Activated CD8-positive, alpha-beta memory T cell treated with anti-CD3 and anti-CD28 coated beads for 4 hours (primary cell): Measurements from ENCODE around the gene SPEG.
A peak's percentile ranks its signal among the peaks of the same experiment; 100 is the strongest.
"Not testable (repeated sequence)": the region's sequence is repeated elsewhere in the genome, so short reads cannot be mapped to it uniquely, and the experiment has no call there.

Source experiments
- DNase-seq, 2 donors: peaks; one replicate each; pipeline ENCODE4 v3.0.0-alpha.2; 2020; ENCODE audit warnings: low read depth in 2 of 2

SPEG gene

DNA sequence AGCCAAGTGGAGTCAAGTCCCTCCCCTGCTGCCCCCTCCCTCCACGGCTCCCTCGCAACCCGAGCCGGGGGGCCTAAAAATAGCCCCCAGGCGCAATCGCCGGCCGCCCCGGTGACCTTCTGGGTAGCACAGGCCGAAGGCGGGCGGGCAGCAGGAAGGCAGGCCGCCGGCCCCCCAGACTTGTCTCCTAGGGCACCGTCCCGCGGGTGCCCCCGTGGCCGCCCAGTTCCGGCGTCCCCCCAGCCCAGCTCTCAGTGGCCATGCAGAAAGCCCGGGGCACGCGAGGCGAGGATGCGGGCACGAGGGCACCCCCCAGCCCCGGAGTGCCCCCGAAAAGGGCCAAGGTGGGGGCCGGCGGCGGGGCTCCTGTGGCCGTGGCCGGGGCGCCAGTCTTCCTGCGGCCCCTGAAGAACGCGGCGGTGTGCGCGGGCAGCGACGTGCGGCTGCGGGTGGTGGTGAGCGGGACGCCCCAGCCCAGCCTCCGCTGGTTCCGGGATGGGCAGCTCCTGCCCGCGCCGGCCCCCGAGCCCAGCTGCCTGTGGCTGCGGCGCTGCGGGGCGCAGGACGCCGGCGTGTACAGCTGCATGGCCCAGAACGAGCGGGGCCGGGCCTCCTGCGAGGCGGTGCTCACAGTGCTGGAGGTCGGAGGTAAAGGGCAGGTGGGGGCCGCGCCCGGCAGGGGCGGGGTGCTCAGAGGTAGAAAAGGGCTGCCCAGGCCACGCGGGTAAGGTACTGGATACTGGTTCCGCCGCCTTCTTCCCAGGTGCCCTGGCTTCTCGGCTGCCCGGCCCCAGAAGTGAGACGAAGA, at the start of gene SPEG:
Gene SPEG, plus strand, starts transcription at position 126 of the 808 bp plus-strand sequence. Its CDS starts 135 bp downstream, at position 261.
- no peak for DNase-seq

DNA sequence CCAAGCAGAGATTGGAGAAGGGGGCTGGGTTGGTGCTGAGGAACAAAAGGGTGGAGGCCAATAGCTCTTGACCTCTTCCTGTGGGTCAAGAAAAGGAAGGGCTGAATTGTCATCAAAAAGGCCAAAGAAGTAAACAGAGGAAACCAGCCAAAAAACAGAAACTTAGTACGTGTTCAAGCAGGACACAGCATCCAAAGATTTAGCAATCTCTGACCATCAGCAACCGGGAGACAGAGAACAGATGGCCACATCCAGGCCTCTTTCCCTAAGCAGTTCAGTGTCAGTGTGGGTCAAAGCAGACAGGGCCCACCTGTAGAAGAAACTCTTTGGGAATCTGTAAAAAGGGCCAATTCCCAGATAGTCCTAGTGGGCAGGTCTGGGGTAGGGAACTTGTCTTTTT, 49.8 kb upstream of the SPEG start:
- DNase-seq: no peak

DNA sequence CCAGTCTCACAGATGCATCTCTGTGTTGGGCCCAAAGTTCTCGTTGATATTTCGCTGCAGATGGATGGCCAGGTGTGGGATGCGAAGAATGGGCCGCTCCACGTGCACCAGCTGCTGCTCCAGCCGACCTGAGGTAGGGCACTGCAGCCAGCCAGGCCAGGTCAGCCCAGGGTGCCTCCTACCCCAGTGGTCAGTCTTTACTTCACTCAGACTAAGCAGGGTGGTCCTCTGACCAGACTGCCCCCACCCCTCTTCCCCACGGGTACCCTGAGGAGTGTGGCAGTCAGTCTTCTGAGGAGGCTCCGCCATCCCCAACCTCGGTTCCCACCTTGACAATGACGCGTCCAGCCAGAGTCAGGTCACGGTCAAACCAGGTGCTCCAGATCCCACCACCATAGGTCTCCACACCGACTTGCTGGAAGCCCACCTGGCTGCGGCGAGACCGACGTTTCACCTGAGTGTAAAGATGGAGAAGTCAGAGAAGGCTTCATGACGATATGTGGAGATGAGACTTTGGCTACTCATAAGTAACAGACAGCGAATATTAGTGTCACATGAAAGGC, 48.6 kb upstream of the SPEG start:
- no peak for DNase-seq

- DNase-seq: no peak
Measured at GRCh38 chr2:219386532-219387280, 47.9 kb upstream of the SPEG start.

DNA sequence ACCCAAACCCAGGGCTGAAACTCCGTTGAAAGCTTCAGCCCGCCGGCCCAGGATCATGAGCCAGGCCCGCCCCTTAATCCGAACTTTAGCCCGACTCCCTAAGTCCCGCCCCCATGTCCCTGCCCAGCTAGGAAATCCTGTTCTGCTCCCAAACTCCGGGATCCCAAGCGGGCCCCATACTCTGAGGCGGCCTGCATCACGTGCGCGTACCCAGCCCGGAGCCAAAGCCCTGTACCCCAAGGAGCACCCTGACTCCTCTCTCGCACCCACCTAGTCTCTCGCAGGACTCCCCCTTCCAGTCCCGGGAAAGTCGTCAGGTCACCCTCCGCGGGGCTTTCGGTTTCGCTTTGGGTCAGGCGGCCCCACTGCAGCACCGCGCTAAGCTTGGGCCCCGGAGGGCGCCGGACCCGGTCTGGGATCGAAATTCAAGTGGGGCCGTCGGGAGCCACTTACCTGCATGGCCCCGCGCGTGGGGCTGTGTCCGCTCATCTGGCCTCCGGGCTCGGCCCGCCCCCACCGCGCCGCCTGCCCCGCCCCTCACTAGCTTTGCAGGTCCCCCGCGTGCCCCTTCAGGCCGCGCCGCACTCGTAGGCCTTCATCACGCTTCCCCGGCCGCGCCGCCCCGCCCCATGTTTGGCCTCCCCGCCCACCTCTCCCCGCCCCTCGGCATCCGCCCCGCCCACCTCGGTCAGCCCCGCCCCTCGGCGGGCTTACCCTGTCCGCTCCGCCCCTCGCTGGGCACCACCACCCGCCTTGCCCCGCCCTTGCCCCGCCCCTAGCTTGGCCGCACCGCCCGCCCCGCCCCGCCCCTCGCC, 47.1 kb upstream of the SPEG start, which contains the start of gene DNPEP:
Gene DNPEP, minus strand, starts transcription at position 607 of the 815 bp plus-strand sequence. Its CDS starts 118 bp downstream, at position 489.
- DNase-seq: peak; percentile 90

DNA sequence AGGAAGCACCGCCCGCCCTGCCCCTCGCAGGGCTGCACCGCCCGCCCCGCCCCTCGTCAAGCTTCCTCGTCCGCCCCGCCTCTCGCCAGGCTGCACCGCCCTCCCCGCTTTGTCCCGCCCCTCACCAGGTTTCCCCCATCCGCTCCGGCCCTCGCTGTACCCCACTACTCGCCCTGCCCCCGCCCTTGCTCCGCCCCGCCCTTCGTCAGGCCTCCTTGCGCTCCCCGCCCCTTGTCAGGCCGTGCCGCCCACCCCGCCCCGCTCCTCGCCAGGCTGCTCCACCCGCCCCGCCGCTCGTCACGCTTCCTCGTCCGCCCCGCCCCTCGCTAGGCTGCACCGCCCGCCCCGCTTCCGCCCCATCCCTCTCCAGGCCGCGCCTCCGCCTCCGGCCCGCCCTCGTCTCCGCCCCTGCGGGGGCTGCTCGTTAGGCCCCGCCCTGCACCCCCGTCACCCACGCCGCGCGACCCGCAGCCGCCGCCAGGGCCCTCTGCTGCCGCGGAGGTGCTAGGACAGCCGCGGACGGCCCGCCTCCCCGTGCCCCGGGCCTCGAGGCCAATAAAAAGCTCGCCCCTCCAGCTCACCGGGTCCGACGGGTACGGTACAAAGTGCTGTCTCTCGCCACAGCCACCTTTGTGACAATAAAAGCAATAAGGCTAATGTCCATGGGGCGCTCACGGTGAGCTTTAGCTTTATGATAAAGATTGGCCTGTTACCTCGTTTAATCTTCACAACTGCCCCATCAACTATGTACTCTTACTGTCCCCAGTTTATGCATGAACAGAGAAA, 46.3 kb upstream of the SPEG start:
- DNase-seq: peak; percentile 98

GRCh38 chr2:219388907-219389156, 45.8 kb upstream of the SPEG start:
- no peak for DNase-seq

DNA sequence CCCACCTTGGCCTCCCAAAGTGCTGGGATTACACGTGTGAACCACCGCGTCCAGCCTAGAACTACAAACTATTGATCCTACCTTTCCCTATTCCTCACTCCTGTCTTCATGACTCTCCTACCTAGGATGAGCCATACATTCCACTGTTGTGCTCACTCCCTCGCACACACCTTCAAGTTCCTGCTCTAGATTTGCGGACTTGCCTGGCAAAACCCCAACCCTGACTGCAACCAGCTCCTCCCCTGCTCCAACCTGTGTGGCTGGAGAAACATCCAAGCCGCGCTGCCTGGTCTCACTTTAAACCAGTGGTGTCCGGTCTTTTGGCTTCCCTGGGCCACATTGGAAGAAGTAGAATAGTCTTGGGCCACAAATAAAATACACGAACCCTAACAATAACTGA, 41.9 kb upstream of the SPEG start:
- no peak for DNase-seq

GRCh38 chr2:219395056-219395455, 39.6 kb upstream of the SPEG start:
- DNase-seq: not testable (repeated sequence)

- DNase-seq: no peak
Measured at GRCh38 chr2:219395609-219396008, 39.0 kb upstream of the SPEG start.

GRCh38 chr2:219396863-219397457, 37.7 kb upstream of the SPEG start:
- DNase-seq: no peak

DNA sequence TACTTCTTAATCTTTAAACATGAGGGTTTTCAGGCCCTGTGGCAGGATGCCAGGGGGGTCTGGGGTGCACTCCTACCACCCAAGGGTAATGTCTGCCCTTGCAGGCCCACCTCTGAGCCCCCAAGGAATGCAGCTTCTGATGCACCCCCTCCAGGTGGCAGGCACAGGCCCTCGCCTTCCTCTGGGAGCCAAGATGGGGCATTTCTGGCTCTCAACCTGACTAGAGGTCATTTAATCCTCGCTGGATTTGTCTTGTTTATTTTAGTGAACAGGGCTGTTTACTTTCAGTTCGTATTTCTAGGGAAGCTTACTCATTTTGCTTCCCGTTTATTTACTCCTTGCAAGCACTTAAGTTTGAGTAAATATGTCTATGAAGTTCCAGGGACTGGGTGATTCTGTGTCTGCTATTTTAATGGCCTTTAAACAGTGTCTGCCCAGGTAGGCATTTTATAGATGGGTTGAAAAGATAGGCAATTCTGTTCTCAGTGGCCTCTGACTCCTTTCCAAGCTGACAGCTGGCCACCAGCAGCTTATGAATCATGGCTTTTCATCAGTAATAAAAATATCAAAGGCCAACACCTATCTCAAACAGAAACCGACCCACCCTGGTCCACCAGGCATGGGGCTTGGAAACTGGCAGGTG, 35.8 kb upstream of the SPEG start:
- no peak for DNase-seq

GRCh38 chr2:219399716-219400478, 34.7 kb upstream of the SPEG start:
- DNase-seq: no peak

- DNase-seq: no peak
Measured at GRCh38 chr2:219400562-219400961, 34.1 kb upstream of the SPEG start.

DNA sequence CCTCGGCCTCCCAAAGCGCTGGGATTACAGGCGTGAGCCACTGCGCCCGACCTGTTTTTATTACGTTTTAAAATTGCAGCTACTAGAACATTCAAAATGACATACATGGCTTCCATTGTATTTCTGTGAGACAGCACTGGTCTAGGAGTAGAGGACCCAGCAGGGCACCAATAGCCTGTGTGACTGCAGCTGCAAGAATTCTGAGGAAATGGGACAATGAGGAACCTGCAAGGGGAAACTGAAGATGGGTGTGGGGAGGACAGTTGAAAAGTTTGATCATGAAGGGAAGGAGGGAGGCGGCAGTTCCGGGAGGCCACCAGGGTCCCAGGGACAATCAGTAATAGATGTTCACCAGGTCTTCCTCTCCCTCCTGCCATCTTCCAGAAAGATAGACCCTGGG, 33.0 kb upstream of the SPEG start:
- DNase-seq: no peak

DNA sequence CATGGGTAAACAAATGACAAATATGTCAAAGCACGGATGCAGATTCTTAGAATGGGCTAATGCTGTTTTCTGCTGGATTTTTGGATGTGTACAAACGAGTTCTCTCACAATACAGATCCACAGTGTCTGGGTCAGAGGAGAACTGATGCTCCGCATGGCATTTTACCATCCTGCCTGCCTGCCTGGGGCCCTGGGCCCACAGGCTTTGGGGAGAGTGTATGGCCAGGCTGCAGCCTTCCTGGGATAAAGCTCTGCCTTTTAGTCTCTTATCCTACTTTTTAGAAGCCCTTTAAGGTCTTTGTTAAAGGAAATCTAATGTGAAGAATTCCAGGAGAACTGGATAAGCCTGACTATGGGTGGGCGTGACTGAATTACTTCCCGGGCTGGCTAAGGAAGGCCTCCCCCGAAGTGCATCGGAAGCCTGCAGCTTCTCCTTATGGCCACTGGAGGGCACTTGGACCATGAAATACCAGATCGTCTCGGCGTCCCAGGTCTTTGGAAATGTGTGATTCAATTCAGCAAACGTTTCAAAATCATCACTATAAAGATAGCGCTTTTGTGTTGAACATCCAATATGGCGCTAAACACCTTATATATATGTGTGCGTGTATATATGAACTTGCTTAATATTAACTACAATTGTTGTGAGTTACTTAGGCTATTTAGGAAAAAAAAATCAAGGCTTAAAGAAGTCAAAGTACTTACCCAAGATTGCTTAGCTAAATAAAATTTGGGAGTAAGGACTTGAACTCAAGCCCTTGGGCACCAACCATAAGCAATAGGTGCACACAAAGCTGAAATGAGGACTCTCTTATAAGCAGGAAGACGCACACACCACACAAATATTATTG, 31.8 kb upstream of the SPEG start:
- DNase-seq: peak; percentile 14 to 34

- no peak for DNase-seq
Measured at GRCh38 chr2:219403861-219404260, 30.8 kb upstream of the SPEG start.

DNA sequence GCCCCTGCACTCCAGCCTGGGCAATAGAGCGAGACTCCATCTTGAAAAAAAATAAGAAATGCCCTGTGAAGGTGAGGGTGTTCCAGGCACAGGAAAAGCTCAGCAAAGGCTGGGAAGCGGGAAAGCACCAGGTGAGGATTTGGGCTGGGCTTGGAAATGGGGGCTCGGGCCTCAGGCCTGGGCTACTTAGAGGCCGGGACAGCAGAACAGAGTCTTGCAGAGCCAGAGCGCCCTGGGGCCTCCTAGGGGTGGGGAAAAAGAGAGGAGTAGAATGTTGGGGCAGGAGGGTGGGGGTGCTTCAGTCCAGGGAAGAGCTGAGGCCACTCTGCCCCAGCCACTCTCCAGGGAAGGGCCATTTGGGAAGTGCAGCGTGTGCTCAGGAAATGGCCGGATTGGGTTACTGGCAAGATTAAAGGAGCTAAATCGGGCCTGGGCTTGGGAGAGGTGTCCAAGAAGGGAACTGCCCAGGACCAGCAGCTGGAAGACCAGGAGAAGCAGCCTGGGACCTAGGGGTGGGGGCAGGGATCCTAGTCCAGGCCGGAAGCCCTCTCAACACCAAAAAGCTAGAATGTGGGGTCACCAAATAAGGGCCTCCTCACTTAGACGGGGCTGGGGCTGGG, 30.2 kb upstream of the SPEG start:
- DNase-seq: no peak
